ENCODE results near the gene LITAFD. TPM values are rescaled to one million over a fixed set of nuclear protein-coding genes. Genes with fewer than 3 reads are reported as not detected.

The LITAFD gene
- total RNA-seq, 1 donor from 2014 or later, result not detected

GRCh38 chr16:8919089-8919933 is 37.2 kb downstream of the LITAFD start:
- DNase-seq (ENCODE audit: low spot score), result no peak

GRCh38 chr16:8919934-8920462 is 37.8 kb downstream of the LITAFD start:
- no peak for DNase-seq (ENCODE audit: low spot score)

DNA sequence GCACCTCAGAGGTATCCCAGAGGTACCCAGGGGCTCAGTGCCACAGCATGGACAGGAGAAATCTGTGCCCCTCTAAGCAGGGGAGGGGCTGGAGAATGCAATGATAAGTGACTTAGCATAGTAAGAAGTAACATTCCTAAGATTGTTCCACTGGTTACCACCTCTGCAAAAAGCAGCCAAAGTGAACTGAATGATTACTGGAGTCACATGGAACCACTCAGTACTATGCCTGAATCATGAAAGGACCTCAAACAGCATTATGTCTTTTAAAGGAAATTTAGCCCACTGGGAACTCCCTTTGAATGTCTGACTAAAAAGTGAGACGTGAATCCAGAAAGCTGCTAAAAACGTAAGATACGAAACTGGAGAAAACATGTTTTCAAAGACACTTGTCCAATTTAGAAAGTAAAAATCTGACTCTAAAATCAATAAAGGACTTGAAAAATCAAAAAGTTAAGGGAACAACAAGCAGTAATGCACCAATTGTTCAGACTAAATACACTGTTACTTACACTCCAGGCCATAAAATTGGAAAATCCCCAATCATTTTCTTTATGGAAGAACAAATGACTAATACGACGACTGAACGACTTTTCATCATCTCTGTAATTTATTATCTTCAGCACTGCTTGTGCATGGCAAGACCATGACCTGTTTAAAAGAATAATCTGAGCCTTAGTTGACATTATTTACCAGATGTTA is 38.6 kb downstream of the LITAFD start:
- DNase-seq (ENCODE audit: low spot score), result no peak

DNA sequence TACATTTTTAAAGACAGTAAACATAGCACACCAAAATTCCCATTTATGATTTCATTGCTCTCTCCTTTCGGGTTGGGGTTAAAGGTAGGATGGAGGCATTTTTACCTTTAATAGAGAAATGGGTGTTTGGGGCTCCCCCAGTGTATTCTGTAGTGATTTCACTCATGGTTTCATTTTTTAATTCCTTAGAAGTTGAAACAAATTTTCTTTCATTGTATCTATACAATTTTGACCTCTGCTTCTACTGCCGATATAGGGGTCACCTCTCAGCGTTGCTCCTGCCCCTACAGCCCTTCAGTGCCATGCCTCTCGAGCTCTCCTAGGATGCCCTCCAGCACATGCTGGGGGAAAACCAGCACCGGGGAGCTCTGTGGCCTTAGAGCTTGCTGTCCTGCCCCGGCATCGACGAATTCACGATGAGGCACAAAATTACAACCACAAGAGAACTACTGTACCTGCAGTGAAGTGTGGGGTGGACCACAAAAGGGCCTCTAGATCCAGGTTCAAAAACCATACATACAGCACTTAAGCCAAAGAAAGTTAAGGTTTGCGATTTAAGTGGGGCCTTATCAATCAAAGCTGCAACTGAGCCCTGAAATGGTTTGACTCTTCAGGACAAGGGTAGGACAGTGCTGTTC is 39.3 kb downstream of the LITAFD start:
- DNase-seq (ENCODE audit: low spot score), result no peak

DNA sequence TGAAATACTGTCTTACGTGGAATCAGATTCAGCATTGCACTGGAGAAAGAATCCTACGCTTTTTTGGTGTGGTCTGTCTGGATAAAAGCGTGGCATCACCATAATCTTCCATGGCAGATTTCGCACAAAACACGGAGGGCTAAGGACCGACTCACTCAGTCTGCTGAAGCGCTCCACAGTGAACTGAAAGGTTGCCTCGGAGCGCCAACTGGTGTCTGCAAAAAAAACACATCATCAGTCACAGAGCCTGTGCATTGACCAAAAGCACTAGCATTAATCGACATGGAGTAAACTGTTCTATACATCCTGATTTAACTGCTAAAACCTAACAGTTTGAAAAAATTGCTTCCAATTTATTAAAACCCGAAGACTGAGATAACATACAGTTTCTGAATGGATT is 41.0 kb downstream of the LITAFD start:
- DNase-seq (ENCODE audit: low spot score), result no peak

DNA sequence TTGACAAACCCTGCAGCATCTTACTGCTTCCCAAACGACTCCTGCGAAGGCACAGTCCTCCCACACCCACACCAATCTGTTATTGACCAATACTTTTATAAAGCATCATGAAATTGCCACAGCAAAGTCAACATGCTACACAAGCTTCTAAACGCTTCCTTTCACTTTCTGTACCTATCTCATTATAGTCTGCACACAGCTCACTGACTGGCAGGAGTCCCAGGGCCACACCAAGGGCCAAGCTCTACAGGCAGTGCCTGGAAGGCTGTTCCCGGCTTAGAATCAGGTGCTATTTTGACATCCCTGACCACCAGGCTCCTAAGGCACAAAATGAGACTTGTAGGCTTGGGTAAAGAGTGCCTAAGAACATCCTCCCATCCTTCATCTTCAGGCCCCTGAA is 42.1 kb downstream of the LITAFD start:
- no peak for DNase-seq (ENCODE audit: low spot score)

- DNase-seq (ENCODE audit: low spot score), result no peak
These were observed 43.3 kb downstream of the LITAFD start for GRCh38 chr16:8925455-8925854.

DNA sequence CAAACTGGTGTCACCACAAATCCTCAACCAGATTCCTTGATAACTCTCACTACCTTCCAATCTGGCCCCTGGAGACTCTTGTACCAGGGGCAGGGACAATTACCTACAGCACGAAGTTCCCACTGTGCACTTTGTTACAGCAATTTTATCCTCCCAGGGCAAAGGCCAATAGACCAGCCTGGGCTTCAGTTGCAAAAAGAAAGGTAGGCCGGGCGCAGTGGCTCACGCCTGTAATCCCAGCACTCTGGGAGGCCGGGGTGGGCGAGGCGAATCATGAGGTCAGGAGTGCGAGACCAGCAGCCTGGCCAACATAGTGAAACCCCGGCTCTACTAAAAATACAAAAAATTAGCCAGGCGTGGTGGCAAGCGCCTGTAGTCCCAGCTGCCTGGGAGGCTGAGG is 44.7 kb downstream of the LITAFD start:
- DNase-seq (ENCODE audit: low spot score), result no peak

DNA sequence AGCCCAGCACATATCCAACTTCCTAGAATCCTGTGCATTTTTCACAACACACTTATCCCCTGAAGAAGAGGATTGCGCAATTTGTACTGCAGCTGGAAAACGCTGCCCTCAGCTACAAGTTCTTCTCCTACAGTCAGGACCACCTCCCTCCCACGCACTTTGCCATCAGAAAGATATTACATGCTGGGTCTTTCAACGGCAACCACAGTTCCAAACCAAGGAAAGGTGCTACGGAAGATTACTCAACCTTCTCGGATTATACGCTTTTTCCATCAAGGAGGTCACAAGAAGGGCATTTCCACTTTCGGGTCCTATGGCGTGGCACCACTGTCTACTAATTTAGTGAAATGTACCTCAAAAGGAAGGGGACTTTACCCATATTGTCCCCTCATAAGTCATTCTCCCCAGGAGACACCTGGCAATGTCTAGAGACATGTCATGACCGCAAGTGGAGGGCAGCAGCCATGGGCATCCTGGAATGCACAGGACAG is 46.4 kb downstream of the LITAFD start:
- DNase-seq (ENCODE audit: low spot score), result no peak

DNA sequence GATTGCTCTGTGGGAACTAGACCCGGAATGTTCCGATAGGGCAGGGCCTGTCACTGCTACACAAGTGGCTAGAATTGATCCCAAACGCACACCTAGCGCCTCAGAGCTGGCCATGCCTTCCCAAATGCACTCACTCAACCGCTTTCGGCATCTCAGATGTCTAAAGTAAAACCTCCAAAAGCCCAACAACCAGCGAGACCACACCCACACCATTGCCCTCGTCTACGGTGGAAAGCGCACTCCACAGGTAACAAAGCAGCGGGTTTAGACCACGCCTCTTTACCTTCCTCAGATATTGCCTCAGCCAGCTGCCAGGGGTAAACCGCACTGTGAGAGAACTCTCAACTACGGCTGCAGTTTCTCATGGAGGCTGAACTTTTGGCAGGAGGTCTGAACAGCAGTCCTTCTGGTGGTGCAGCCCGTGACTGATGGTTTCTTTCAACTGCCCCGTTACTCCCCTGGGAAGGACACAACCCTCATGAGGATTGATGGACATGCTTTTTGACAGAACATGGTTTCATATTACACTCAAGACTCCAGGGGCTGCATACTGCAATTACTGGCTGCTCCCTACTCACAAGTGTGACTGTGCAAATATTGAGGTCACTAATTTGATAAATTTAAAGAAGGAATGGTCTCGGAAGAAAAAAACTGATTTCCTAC is 47.1 kb downstream of the LITAFD start:
- no peak for DNase-seq (ENCODE audit: low spot score)

DNA sequence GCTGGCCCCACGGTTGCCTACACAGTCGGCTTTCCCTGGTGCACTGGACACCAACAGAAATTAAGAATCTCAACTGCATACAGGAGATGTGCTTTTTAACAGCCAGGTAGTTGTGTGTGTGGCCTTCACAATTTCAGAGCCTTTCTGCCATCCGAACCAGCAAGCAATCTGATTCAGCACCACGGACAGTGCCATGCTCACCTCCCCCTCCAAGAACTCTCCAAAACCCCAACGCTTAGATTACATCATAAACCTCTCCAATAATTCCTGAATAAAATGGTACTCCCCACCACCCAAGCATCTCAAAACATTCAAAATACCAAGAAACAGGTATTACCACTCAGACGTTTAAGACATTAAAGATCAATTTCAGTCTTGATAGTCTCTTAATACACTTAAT is 49.7 kb downstream of the LITAFD start:
- no peak for DNase-seq (ENCODE audit: low spot score)

DNA sequence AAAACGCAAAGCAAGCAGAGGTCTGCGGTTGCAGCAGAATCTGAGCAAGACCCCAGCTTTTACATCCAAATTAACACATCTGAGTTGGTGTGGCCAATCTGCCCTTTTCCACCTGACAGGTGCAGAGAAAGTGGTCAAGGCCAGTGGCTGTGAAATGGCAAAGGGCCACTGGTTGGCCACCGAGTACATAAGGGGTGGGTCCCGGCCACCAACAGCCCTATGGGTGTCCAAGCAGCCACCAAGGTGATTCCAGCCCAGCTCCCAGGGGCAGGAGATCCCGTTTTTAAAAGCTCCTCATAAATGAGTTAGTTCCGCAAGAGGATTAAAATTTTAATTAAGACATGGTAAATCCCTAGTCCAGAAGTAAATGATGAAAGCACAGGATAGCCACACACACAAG is 52.5 kb downstream of the LITAFD start:
- no peak for DNase-seq (ENCODE audit: low spot score)

Other genes starting within 250 kb of the LITAFD start
- 4.4 TPM for gene ABAT, start 207.7 kb upstream of the LITAFD start, total RNA-seq
- gene TMEM186, start 84.7 kb upstream of the LITAFD start, total RNA-seq, result 7.7 TPM
- 51.8 TPM for gene PMM2, start 84.5 kb upstream of the LITAFD start, total RNA-seq
- 90.0 TPM for gene CARHSP1, start 13.3 kb upstream of the LITAFD start, total RNA-seq
- 95.5 TPM for gene USP7, start 81.6 kb downstream of the LITAFD start, total RNA-seq
- gene HAPSTR1, start 209.3 kb downstream of the LITAFD start, total RNA-seq, result 57.7 TPM